ENCODE results near the gene EVX2.

DNA sequence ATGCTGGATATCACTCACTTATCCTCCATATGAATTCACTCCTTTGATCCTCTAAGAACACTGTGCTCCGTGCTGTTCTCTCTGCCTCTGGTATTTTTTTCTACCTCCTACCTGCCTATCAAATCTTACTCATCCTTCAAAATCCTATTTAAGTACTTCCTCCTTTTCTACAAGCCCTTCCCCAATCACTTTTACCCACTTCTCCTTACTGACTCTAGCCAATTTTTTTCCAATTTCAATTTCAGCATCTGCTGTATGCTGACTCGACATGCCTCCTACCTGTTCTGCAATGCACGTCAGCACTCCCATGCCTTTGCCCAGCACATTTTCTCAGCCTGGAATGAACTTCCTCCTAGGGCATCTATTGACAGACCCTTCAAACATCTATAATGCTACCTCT is 44.4 kb downstream of the EVX2 start:
- no peak for TF ChIP-seq POLR2A (IDR thresholded peaks at IDR 0.05)
- TF ChIP-seq, protein P1, sequence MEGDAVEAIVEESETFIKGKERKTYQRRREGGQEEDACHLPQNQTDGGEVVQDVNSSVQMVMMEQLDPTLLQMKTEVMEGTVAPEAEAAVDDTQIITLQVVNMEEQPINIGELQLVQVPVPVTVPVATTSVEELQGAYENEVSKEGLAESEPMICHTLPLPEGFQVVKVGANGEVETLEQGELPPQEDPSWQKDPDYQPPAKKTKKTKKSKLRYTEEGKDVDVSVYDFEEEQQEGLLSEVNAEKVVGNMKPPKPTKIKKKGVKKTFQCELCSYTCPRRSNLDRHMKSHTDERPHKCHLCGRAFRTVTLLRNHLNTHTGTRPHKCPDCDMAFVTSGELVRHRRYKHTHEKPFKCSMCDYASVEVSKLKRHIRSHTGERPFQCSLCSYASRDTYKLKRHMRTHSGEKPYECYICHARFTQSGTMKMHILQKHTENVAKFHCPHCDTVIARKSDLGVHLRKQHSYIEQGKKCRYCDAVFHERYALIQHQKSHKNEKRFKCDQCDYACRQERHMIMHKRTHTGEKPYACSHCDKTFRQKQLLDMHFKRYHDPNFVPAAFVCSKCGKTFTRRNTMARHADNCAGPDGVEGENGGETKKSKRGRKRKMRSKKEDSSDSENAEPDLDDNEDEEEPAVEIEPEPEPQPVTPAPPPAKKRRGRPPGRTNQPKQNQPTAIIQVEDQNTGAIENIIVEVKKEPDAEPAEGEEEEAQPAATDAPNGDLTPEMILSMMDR (IDR thresholded peaks at IDR 0.05): no peak
